HG02763 (cell line): Measurements from ENCODE around the gene PLA2G7.
"Not testable (repeated sequence)": the region's sequence is repeated elsewhere in the genome, so short reads cannot be mapped to it uniquely, and the experiment has no call there.

Experiments used
- ATAC-seq: cut with Tn5 transposase; IDR thresholded peaks from one replicate; pipeline ENCODE4 v1.9.1; 2021; ENCODE audit warnings: mild to moderate bottlenecking, moderate library complexity; ENCODE audit not compliant: unreplicated experiment

Gene PLA2G7

DNA sequence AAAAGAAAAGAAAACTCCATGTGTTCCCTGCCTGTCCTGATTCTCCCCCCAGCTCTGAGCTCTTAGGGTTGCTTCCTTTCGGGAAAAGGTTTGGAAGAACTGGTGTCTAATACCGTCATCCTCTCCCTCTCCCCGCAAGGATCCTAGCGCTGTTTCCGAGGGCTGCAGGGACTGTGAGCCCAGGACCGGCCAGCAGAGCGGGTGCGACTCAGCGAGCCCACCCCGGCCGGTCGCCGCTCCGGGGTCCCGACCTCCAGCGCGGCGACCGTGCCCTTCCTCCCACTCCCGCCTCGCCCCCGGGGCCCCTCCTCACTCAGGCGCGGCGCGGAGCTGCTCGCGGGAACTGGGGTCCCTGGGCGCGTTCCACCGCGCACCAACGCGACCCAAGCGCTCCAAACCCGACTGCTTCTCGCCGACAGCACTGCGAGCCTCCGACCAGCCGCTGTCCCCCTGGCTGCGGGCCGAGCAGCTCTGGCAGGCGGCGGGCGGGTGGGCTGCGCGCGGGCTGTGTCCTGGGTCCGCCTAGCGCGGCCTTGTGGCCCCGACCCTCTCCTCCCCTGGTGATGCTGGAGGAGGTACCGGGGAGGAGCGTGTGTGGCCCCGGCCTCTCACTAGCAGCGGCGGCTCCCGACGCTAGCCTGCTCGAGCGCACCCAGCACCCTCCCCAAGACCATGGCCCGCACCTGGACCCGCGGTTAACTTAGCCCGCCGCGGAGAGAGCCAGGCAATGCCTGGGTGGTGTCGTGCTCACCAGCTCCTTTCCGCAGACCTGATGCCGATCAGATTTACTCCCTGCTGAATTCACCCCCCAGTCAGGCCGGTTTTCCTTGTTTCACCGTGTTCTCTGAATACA, at the start of gene PLA2G7:
Gene PLA2G7 (minus strand): TSS at position 509 of the 853 bp plus-strand sequence. CDS start 12,484 bp downstream, outside the sequence.
- ATAC-seq: no peak

DNA sequence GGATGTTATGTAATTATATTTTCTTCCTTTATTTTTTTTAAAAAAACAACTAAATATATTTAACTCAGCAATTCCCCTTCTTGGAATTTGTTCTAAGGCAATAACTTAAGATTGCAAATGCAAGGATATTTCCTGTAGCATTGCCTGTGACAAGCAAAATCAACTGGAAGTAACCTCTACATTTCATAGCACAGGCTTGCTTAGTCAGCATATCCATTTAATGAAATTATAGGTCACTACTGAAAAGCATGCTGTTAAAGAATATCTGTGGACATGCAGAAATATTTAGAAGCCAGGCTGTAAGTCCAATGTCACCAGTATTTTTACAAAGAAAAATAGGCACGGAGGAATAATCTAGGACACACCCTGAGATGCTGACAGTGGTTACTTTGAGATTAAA, 49.4 kb upstream of the PLA2G7 start:
- no peak for ATAC-seq

DNA sequence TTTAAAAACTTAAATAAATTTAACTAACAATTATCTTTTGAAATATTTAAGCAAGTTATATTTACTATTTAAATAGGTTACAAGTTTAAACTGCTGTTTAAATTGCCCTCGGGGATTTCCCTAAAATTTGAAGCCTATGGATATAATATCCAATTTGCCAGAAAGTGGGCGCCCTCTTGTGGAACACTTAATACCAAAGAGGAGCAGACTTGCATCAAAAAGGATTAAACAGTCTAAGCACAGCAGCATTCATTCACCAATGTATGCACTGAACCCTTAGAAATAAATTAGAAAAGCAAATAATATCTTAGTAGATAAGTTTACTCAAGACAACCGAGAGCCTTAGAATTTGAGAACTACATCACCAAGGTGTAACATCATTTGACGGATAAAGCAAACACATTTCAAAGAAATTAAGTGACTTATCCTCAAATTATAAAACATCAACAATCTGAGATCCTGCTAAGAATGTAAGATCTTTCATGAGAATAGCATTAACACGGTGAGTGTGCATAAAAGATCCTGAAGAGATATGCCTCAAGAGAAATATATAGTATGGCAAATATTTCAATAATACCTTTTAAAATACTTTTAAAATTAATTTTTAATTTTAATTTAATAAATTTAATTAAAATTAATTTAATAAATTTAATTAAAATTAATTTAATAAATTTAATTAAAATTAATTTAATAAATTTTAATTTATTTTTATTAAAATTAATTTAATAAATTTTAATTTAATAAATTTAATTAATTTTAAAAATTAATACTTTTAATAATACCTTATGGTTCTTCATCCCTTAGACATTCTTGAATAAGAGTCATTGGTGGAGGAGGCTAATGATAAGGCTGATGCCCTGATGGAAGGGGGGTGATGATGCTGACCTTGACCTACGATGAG, 46.6 kb upstream of the PLA2G7 start:
- no peak for ATAC-seq

DNA sequence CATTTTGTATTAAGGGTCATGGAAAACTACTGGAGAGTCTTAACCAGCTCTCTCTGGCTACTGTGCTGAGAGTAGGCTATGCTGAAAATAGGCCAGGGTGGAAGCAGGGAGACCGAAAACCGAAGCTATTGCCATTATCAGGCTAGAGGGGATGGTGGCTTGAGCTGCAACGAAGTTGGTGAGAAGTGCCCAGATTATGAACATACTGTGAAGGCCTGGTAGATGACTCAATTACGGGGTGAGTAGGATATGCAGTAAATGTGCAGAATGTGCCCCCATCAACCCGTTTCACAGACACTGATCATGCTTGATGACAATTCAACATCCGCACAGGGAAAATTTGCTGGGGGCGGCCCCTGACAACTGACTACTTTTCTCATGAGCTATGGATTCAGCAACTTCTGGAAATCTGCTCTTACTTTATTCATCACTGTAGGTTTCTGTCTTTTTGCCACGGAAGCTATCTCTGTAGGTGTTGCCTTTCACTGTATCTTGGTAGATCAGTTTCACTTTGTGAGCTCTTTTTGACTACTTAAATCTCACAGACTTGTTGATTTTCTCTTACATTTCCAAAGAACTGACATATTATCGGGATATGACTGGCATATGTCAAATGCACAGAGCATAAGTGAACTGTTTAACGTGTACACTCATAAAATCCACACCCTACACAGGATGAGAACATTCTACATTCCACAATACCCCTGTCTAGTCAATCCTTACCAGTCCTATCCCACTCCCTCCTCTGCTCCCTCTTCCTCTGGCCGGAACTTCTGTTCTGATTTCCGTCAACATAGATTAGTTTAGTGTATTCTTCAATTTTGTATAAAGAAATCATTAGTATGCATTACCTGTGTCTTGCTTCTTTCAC, 42.5 kb upstream of the PLA2G7 start:
- ATAC-seq: no peak

DNA sequence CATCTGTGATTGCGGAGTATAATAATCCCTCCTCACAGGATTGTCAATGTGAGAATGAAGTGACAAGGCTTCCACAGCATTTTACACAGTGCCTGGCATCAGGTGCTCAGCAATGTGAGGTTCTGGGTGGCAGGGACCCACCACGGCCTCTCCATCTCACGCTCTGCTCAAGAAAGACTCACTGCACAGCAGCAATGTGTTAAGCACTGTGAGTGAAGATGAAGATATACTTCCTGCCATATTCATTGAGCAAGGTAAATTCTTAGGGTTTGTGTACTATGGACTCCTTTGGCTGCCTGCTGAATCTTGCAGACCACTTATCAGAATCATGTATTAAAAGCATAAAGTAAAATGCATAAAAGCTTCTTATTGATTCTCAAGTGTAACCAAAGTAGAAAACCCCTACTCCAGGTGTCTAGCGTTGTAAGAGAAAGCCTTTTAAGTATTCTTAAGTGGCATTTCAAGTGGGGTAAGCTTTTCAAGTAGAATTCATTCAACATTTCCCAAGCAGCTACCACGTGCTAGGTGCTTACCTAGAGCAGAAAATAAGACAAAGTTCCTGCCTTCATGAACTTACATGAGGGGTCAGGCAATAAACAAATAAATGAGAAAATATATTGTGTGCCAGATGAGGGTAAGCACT, 41.0 kb upstream of the PLA2G7 start:
- ATAC-seq: no peak

DNA sequence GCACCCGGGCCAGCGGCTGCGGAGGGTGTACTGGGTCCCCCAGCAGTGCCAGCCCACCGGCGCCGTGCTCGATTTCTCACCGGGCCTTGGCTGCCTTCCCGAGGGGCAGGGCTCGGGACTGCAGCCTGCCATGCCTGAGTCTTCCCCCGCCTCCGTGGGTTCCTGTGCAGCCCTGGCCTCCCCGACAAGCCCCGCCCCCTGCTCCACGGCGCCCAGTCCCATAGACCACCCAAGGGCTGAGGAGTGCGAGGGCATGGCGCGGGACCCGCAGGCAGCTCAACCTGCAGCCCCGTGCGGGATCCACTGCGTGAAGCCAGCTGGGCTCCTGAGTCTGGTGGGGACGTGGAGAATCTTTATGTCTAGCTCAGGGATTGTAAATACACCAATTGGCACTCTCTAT, 39.6 kb upstream of the PLA2G7 start:
- not testable (repeated sequence) for ATAC-seq

DNA sequence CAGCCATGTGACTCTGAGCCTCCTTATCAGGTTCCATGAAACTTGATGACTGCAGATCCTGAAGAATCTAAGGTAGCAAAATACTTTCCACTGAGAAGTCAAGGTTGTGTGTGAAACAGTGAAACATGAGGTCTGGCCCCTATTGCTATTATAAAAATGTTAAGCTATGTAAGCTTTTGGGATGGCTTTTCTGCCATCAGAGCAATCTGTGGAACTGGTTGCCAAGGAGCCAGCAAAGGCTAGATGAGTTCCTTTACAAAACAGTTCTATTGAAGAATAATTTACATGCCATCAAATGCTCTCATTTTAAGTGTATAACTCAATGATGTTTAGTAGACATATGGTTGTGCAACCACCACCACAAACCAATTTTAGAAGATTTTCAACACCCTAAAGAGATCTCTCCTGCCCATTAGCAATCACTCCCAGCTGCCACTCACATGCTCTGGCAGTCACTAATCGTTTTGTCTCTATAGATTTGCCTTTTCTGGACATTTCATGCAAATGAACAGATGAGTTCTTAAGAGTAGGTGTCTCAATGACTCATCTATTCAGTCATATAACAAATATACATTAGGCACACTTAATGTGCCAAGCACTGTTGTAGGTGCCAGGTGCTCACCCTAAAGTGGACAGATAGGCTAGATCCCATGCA, 38.2 kb upstream of the PLA2G7 start:
- no peak for ATAC-seq

DNA sequence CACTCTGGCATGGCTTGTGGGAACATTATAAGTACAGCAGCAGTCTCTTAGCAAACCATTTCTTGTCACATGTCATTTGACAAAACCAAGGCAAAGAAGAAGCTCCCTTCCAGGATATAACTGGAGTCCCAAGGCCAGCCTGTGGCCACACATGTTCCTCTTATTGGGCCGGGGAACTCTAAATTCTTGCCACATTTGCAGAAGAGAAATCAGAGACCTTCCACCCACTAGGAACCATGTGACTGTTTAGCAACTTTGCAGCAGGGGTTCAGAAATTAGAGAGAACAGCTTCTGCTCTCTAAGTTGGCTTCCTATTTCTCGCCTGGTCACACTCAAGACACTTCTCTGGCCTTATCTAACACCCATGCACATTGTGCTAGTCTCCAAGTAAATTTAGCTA, 37.6 kb upstream of the PLA2G7 start:
- ATAC-seq: peak; percentile 52

DNA sequence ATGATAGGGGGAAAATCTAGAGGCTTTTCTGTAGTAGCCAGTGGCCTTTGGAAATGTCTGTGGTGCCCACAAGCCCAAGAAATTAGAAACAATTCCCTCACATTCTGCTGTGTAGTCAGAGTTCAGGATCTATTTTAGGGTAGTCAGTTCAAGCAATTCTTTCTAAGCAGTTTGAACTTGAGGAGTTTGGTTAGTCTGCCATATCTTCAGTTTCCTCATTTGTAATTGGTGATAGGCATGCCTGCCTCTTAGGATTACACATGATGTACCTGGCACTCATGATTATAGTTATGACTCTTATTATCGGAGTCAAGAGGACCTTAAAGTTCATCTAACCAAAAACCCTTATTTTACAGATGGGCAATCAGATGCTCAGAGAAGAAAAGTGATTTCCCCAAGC, 36.8 kb upstream of the PLA2G7 start:
- ATAC-seq: no peak

DNA sequence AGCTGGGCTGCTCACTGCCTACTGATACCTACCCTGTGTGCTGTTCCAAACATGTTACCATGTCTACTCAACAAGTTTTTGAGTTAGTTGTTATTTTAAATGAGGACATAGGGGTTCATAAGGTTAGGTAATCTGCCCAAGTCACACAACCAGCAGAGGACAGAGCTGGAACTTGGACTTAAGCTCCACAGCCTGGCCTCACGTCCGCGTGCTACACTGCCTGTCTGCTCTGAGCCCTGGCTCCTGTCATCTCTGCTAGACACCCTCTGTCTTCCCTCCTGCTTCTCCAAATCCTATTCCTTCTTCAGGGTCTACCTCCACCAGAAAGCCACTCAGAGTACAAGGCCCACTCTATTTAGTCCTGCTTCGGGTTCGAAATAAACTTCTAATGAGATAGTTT, 29.8 kb upstream of the PLA2G7 start:
- ATAC-seq: no peak

DNA sequence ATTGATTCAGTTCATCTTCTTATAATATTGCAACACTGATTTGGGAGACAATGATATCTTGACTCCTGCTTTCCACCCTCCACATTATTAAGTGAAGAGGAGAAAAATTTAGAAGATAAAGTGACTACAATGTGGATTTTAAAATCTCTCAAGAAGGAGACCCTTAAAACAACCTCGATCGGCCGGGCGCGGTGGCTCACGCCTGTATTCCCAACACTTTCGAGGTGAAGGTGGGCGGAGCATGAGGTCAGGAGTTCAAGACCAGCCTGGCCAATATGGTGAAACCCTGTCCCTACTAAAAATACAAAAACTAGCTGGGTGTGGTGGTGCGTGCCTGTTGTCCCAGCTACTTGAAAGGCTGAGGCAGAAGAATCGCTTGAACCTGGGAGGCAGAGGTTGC, 29.1 kb upstream of the PLA2G7 start:
- not testable (repeated sequence) for ATAC-seq

DNA sequence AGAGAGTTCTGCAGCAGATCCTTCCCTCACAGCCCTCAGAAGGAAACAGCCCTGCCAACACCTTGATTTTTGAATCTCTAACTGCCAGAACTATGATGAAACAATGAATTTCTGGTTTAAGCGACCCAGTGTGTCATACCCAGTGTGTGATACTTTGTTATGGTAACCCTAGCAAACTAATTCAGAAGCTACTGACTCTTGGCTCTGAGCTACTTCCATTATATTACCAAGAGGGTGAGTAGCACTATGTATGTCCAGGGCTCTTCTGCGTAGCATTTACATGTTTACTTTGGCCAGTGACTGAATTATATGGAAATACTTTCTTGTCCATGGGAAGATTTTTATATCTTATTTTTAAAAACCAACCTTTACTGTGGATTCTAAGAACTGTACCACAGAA, 28.3 kb upstream of the PLA2G7 start:
- no peak for ATAC-seq

DNA sequence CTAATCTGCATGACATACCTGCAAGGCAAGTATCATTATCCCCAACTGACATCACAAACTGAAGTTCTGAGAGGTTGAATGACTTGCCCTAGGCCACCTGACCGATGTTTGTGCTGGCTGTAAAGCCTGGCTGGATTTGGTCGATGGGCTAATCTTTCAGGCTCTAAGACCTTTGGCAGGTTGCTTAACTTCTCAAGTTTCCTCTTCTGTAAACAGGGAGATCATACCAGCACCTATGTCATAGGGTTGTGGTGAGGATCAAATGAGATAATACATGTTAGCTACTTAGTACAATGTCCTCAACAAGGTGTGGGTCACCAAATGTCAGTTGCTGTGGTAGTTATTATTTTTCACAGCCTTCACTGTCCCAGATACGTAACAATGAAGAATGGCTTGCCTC, 25.8 kb upstream of the PLA2G7 start:
- ATAC-seq: no peak

DNA sequence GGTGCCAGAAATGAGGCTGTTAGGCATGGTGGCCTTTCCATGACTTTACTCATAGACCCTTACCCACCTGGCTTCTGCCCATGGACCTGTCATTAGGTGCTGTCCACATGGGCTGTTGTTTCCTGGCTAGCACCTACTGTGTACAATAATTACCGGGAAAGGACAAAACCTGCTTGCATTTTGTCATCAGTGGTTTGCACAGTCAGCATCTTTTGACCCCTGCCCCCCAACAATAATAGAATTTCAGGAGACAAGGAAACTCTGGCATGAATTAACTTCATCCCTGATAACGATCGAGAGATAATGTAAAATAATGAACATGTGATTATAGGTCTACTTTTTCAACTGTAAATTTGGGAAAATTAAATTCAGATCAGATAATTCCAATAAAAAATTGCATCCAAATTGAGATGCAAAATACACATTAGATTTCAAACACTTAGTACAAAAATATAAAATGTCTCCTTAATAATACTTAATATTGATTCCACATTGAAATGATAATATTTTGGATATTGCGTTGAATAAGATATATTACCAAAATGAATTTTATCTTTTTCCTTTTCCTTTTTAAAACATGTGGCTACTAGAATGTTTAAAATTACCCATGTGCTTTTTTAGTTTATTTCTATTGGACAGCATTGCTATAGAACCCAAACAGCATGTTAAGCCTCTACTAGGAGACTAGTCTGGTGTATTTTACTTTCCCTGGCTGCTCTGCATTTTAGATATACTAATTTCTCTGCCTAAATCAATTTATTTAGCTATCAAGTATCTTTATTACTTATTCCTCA, 24.0 kb upstream of the PLA2G7 start:
- no peak for ATAC-seq

DNA sequence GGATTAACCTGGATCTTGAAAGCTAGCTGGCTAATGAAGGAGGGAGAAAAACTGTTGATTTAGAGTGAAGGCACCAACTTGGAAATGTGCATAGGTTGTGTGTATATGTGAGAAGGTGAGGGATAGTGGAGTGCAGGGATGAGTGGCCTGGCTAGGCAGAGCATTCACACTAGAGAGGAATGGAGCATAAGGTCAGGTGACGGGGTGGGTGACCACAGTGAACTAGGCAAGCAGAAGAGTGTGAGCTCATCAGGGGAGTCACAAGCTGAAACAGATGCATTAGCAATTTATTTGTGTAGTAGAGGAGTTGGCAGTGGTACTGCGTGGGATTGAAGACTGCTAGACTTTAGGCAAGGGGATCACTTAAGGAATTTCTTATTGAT, 22.0 kb upstream of the PLA2G7 start:
- ATAC-seq: no peak

DNA sequence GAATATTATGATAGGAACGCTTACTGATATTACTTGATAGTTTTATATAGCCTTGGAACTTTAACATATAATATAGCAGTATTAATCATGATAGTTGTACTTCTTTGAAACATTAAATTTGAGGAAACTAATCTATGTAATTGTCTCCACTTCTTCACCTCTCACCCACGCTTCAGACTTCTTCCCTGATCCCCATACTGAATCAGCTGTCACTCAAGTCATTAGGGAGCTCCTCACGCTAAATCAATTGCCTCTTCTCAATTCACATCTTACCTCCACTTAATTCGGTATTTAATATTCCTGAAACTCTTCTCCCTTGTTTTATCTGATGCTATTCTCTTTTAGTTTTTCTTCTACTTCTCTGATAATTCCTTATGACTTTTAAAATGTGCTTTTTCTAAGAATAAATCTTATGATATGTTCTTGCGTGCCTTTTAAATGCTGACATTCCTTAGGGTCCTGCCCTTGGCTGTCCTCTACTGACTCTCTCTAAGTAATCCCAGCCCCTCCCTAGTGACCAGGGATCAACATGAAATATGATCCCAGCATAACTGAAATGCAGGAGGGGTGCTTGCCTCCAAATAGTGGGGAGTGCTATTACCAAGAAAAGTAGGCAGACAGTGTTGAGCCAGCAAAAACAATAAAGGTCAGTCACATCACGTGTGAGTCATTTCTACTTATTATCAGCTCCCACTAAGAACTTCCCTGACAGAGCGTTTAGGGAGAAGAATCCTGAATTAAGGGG, 21.5 kb upstream of the PLA2G7 start:
- no peak for ATAC-seq

DNA sequence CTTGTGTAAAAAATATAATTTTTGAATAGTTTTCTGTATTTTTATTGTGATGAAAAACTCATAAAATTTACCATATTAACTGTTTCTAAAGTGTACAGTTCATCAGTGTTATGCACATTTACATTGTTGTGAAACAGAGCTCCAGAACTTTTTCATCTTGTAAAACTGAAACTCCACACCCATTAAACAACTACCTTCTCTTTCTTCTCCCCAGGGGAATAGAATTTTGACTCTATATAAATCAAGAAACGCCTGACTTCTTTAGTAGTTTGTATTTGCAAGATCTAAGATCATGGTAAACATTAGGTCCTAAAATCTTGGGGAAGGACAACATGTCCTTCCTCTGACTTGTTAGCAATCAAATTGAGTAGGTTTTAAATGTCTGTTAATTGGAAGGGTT, 20.7 kb upstream of the PLA2G7 start:
- no peak for ATAC-seq

DNA sequence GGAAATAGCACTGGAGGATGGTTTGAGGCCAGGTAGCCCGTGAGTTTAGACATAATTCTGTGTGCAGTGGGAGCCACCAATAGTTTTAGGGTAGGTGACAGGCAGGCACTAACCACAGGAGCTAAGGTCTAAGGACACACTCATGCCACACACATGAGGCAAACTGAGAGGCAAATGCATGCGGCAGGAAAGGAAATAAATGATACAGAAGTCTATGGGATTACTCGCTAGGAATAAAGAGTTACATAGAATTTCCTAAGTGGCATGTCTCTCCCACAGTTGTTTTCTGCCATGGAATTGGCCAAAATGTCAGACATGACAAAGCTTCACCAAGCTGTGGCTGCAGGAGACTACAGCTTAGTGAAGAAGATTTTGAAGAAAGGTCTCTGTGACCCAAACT, 16.5 kb upstream of the PLA2G7 start:
- no peak for ATAC-seq

DNA sequence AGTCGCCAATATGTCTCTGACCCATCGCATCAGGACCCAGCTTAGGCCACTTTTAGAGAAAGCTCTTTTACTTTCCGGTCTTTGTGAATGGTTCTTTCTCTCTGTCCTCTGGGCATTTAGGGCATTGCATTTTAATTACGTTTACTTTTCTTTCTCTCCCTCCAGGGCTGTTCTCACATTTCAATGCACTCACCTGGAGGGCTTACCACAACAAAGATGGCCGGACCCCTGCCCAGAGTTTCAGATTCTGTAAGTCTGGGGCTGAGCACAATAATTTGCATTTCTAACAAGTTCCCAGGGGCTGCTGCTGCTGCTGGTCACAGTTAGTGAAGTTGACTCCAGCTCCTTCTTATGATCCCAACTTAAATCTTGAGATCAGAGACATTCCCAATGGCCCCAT, 14.6 kb upstream of the PLA2G7 start:
- no peak for ATAC-seq
